Thymus (tissue), 11 donors: ENCODE data around the gene BAZ1B. TPM values are rescaled to one million over a fixed set of nuclear protein-coding genes. Genes with fewer than 3 reads are reported as not detected.

Source experiments
- DNase-seq, 9 donors: peaks; one replicate each; pipeline ENCODE4 v3.0.0-alpha.2; 2013; ENCODE audit warnings: low spot score in 9 of 9, low read depth in 6 of 9, missing footprints in 1 of 9
- H3K27ac ChIP-seq, 2 donors: one replicate each; pipeline ENCODE4 v1.5.1; 2013; ENCODE audit warnings: control low read depth in 1 of 2, low read depth in 1 of 2, low read length in 1 of 2, mild to moderate bottlenecking in 1 of 2, moderate library complexity in 1 of 2
- H3K27me3 ChIP-seq, 2 donors: one replicate each; pipeline ENCODE4 v1.5.1; 2013; ENCODE audit warnings: low read length in 1 of 2; ENCODE audit not compliant: control insufficient read depth in 2 of 2, insufficient read depth in 1 of 2
- H3K36me3 ChIP-seq, 2 donors: one replicate each; pipeline ENCODE4 v1.5.1; 2013; ENCODE audit warnings: low read length in 1 of 2, mild to moderate bottlenecking in 1 of 2, moderate library complexity in 1 of 2; ENCODE audit not compliant: control insufficient read depth in 2 of 2, insufficient read depth in 2 of 2
- H3K4me1 ChIP-seq, 2 donors: one replicate each; pipeline ENCODE4 v1.5.1; 2013; ENCODE audit warnings: low read length in 2 of 2; ENCODE audit not compliant: control insufficient read depth in 2 of 2, insufficient read depth in 2 of 2
- H3K4me3 ChIP-seq, 2 donors: one replicate each; pipeline ENCODE4 v1.5.1; 2013; ENCODE audit warnings: low read length in 2 of 2, control low read depth in 1 of 2, mild to moderate bottlenecking in 1 of 2
- H3K9me3 ChIP-seq, 2 donors: one replicate each; pipeline ENCODE4 v1.5.1; 2013; ENCODE audit warnings: low read length in 1 of 2, mild to moderate bottlenecking in 1 of 2; ENCODE audit not compliant: control insufficient read depth in 2 of 2, insufficient read depth in 1 of 2
- WGBS: extraction: QIAGEN DNeasy Blood & Tissue Kit; methylation state at CpG from one replicate; pipeline ENCODE4 v1.1.7; 2013; 5-methylcytosine and 5-hydroxymethylcytosine counted together
- polyA plus RNA-seq: library from polyadenylated mRNA; stranded (reverse); fragments of 200-250 nt; gene quantifications from one replicate; pipeline ENCODE4 v1.2.3, GENCODE V29; 2013
- total RNA-seq: library from RNA; stranded (reverse); fragments of 120-200 nt; gene quantifications from one replicate; pipeline ENCODE4 v1.2.4, GENCODE V29; 2013
- donor health status: healthy.

BAZ1B gene
- total and polyA plus RNA-seq, 2 donors, result 18.7 to 50.1 TPM

GRCh38 chr7:73391396-73391795, 130.7 kb downstream of the BAZ1B start:
- Histone ChIP-seq H3K4me3 (no peak overlapping the region), H3K9me3 (peaks cover 0 to 14% of the 10 kb centered on the region in 2 donors), H3K4me1 (no peaks in the 10 kb centered on the region), H3K27ac (no peak overlapping the region), H3K27me3 (no peaks in the 10 kb centered on the region), H3K36me3 (no peaks in the 10 kb centered on the region)
- WGBS, result 69% methylated on average over 2 of the region's 2 CpGs
- no peak for DNase-seq

Other genes with a start within 250 kb of the BAZ1B start
- 28.9 TPM for gene NSUN5, start 213.5 kb downstream of the BAZ1B start, total RNA-seq
- gene NSUN5, start 213.5 kb downstream of the BAZ1B start, polyA plus RNA-seq, result 42.1 TPM
- 0.09 TPM for gene TRIM50, start 194.2 kb downstream of the BAZ1B start, total RNA-seq
- gene TRIM50, start 194.2 kb downstream of the BAZ1B start, polyA plus RNA-seq, result 0.21 TPM
- gene FKBP6, start 194.1 kb downstream of the BAZ1B start, total RNA-seq, result 0.19 TPM
- 0.50 TPM for gene FKBP6, start 194.1 kb downstream of the BAZ1B start, polyA plus RNA-seq
- gene FZD9, start 88.5 kb downstream of the BAZ1B start, total RNA-seq, result 0.76 TPM
- 0.62 TPM for gene FZD9, start 88.5 kb downstream of the BAZ1B start, polyA plus RNA-seq
- gene BCL7B, start 35.4 kb upstream of the BAZ1B start, total RNA-seq, result 13.3 TPM
- 54.9 TPM for gene BCL7B, start 35.4 kb upstream of the BAZ1B start, polyA plus RNA-seq
- gene TBL2, start 56.3 kb upstream of the BAZ1B start, total RNA-seq, result 18.2 TPM
- 16.1 TPM for gene TBL2, start 56.3 kb upstream of the BAZ1B start, polyA plus RNA-seq
- 0.05 TPM for gene MLXIPL, start 102.2 kb upstream of the BAZ1B start, total RNA-seq
- gene MLXIPL, start 102.2 kb upstream of the BAZ1B start, polyA plus RNA-seq, result 25.3 TPM
- 1.2 TPM for gene VPS37D, start 145.5 kb upstream of the BAZ1B start, total RNA-seq
- gene VPS37D, start 145.5 kb upstream of the BAZ1B start, polyA plus RNA-seq, result 2.7 TPM
- 3.7 TPM for gene DNAJC30, start 161.2 kb upstream of the BAZ1B start, total RNA-seq
- 8.0 TPM for gene DNAJC30, start 161.2 kb upstream of the BAZ1B start, polyA plus RNA-seq
- gene BUD23, start 161.3 kb upstream of the BAZ1B start, total RNA-seq, result 43.4 TPM
- 71.0 TPM for gene BUD23, start 161.3 kb upstream of the BAZ1B start, polyA plus RNA-seq
- 2.2 TPM for gene STX1A, start 197.4 kb upstream of the BAZ1B start, total RNA-seq
- 5.4 TPM for gene STX1A, start 197.4 kb upstream of the BAZ1B start, polyA plus RNA-seq
- gene ABHD11, start 216.5 kb upstream of the BAZ1B start, total RNA-seq, result 10.2 TPM
- 22.8 TPM for gene ABHD11, start 216.5 kb upstream of the BAZ1B start, polyA plus RNA-seq
- gene CLDN3, start 248.0 kb upstream of the BAZ1B start, total RNA-seq, result 6.0 TPM
- 20.9 TPM for gene CLDN3, start 248.0 kb upstream of the BAZ1B start, polyA plus RNA-seq